ENCODE results near the gene TAOK1. TPM values are rescaled to one million over a fixed set of nuclear protein-coding genes. Genes with fewer than 3 reads are reported as not detected.

TAOK1 gene
- total RNA-seq, 1 donor from 2014 or later: 42.2 TPM

GRCh38 chr17:29592850-29593551, 202.8 kb downstream of the TAOK1 start, which contains the start of gene ANKRD13B:
Gene ANKRD13B (plus strand): TSS chr17:29593132. CDS start chr17:29593622, 490 bp downstream.
- H3K4me1 ChIP-seq: peaks cover 77% of the 10 kb centered on the region
- H3K27me3 ChIP-seq: no peaks in the 10 kb centered on the region
- intact Hi-C loops (cut with DNase I): no loop called here
- H3K4me3 ChIP-seq: peak within 1 kb of the TSS; percentile 66 to 94
- TF ChIP-seq POLR2A (IDR thresholded peaks at IDR 0.05) (no peak), CTCF (IDR thresholded peaks at IDR 0.05) (no peak), POLR2AphosphoS5 (IDR thresholded peaks at IDR 0.05; ENCODE audit: insufficient read depth in 1 of 2, low read depth in 1 of 2) (no peak)
- no peaks in the 10 kb centered on the region for H3K36me3 ChIP-seq
- peak within 1 kb of the TSS; percentile 93 for H3K27ac ChIP-seq
- no peaks in the 10 kb centered on the region for H3K9me3 ChIP-seq
- no peak for DNase-seq (ENCODE audit: extremely low spot score in 2 of 2)

- no peak for DNase-seq (ENCODE audit: extremely low spot score in 2 of 2)
- Histone ChIP-seq H3K4me1 (peaks cover 69% of the 10 kb centered on the region), H3K36me3 (no peaks in the 10 kb centered on the region), H3K27ac (peak overlapping the region; percentile 58), H3K4me3 (peak overlapping the region; percentile 66 to 86), H3K27me3 (no peaks in the 10 kb centered on the region), H3K9me3 (no peaks in the 10 kb centered on the region)
- TF ChIP-seq CTCF (IDR thresholded peaks at IDR 0.05) (no peak), POLR2AphosphoS5 (IDR thresholded peaks at IDR 0.05; ENCODE audit: insufficient read depth in 1 of 2, low read depth in 1 of 2) (no peak), POLR2A (IDR thresholded peaks at IDR 0.05) (no peak)
- intact Hi-C loops (cut with DNase I): no loop called here
These were observed 203.7 kb downstream of the TAOK1 start for GRCh38 chr17:29593591-29594518.

- TF ChIP-seq POLR2AphosphoS5 (IDR thresholded peaks at IDR 0.05; ENCODE audit: insufficient read depth in 1 of 2, low read depth in 1 of 2) (no peak), POLR2A (IDR thresholded peaks at IDR 0.05) (no peak), CTCF (IDR thresholded peaks at IDR 0.05) (no peak)
- intact Hi-C loops (cut with DNase I): no loop called here
- DNase-seq (ENCODE audit: extremely low spot score in 2 of 2): no peak
- no peaks in the 10 kb centered on the region for H3K36me3 ChIP-seq
- H3K27ac ChIP-seq: peak overlapping the region; percentile 58
- peaks cover 69% of the 10 kb centered on the region for H3K4me1 ChIP-seq
- no peaks in the 10 kb centered on the region for H3K27me3 ChIP-seq
- no peaks in the 10 kb centered on the region for H3K9me3 ChIP-seq
- peak overlapping the region in 1 of 2 donors; percentile 66 for H3K4me3 ChIP-seq
These were observed 204.4 kb downstream of the TAOK1 start for GRCh38 chr17:29594519-29595090.

- Histone ChIP-seq H3K4me3 (no peak overlapping the region), H3K9me3 (no peaks in the 10 kb centered on the region), H3K27ac (peak overlapping the region; percentile 51), H3K27me3 (no peaks in the 10 kb centered on the region), H3K36me3 (no peaks in the 10 kb centered on the region), H3K4me1 (peaks cover 62% of the 10 kb centered on the region)
- intact Hi-C loops (cut with DNase I): no loop called here
- DNase-seq (ENCODE audit: extremely low spot score in 2 of 2): no peak
- no peak for TF ChIP-seq POLR2AphosphoS5 (IDR thresholded peaks at IDR 0.05; ENCODE audit: insufficient read depth in 1 of 2, low read depth in 1 of 2)
- TF ChIP-seq CTCF (IDR thresholded peaks at IDR 0.05): no peak
- no peak for TF ChIP-seq POLR2A (IDR thresholded peaks at IDR 0.05)
These were observed 205.2 kb downstream of the TAOK1 start for GRCh38 chr17:29595107-29595942.
